ENCODE data around the gene ORMDL3. TPM values are rescaled to one million over a fixed set of nuclear protein-coding genes. Genes with fewer than 3 reads are reported as not detected.
"Not testable (repeated sequence)": the region's sequence is repeated elsewhere in the genome, so short reads cannot be mapped to it uniquely, and the experiment has no call there.

The ORMDL3 gene
- polyA plus RNA-seq, 3 donors = 9.4 to 13.5 (median 11.8) TPM

DNA sequence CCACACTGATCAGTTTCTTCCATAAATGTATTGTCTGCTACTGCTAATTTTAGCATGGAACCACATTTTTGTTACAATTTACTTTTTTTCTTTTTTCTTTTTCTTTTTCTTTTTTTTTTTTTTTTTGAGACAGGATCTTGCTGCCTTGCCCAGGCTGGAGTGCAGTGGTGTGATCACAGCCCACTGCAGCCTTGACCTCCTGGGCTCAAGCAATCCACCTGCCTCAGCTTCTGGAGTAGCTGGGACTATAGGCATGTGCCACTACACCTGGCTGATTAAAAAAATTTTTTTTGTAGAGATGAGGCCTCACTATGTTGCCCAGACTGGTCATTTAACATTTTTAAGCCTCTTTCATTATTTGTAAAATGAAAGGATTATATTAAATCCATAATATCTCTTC, 40.3 kb downstream of the ORMDL3 start:
- TF ChIP-seq, protein P1, sequence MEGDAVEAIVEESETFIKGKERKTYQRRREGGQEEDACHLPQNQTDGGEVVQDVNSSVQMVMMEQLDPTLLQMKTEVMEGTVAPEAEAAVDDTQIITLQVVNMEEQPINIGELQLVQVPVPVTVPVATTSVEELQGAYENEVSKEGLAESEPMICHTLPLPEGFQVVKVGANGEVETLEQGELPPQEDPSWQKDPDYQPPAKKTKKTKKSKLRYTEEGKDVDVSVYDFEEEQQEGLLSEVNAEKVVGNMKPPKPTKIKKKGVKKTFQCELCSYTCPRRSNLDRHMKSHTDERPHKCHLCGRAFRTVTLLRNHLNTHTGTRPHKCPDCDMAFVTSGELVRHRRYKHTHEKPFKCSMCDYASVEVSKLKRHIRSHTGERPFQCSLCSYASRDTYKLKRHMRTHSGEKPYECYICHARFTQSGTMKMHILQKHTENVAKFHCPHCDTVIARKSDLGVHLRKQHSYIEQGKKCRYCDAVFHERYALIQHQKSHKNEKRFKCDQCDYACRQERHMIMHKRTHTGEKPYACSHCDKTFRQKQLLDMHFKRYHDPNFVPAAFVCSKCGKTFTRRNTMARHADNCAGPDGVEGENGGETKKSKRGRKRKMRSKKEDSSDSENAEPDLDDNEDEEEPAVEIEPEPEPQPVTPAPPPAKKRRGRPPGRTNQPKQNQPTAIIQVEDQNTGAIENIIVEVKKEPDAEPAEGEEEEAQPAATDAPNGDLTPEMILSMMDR (IDR thresholded peaks at IDR 0.05) = no peak
- intact Hi-C loops (cut with micrococcal nuclease) = no loop called here
- peaks cover 0 to 2% of the 10 kb centered on the region in 2 donors for H3K27me3 ChIP-seq (ENCODE audit: control insufficient read depth in 2 of 2, insufficient read depth in 2 of 2, low read length in 2 of 2)
- H3K27ac Mint-ChIP-seq = no peak overlapping the region
- H3K4me3 Mint-ChIP-seq = no peak overlapping the region
- H3K36me3 Mint-ChIP-seq = no peaks in the 10 kb centered on the region
- no peaks in the 10 kb centered on the region for H3K79me2 ChIP-seq (ENCODE audit: insufficient read depth, low read length)
- no peak for DNase-seq
- no peak overlapping the region for H3K9ac ChIP-seq (ENCODE audit: insufficient read depth, low read length, poor library complexity, severe bottlenecking)
- H3K27ac ChIP-seq (ENCODE audit: low read depth in 1 of 2, low read length in 2 of 2) = no peak overlapping the region
- H3K9me3 ChIP-seq (replicated peaks in 1 of 2; ENCODE audit: control insufficient read depth in 1 of 2, insufficient read depth in 1 of 2, low read length in 2 of 2) = no peaks in the 10 kb centered on the region
- H3K27me3 Mint-ChIP-seq (ENCODE audit: low read depth in 3 of 3) = peaks cover 9 to 26% (median 12%) of the 10 kb centered on the region in 3 donors
- no peak overlapping the region for H3K4me2 ChIP-seq (replicated peaks; ENCODE audit: extremely low read depth, low read length, poor library complexity, severe bottlenecking)
- no peak overlapping the region for H3K4me3 ChIP-seq (replicated peaks in 1 of 3; ENCODE audit: low read depth in 2 of 3, low read length in 3 of 3)
- H3K9me3 Mint-ChIP-seq = peaks cover 0 to 5% (median 0%) of the 10 kb centered on the region in 7 donors
- H4K20me1 ChIP-seq (ENCODE audit: insufficient read depth, low read length) = no peaks in the 10 kb centered on the region
- no peaks in the 10 kb centered on the region for H3K36me3 ChIP-seq (replicated peaks in 1 of 2; ENCODE audit: control insufficient read depth in 1 of 2, insufficient read depth in 2 of 2, low read length in 2 of 2)
- H3K4me1 ChIP-seq (ENCODE audit: control insufficient read depth in 1 of 2, insufficient read depth in 2 of 2, low read length in 2 of 2) = peaks cover 0 to 7% of the 10 kb centered on the region in 2 donors
- H2AFZ ChIP-seq (ENCODE audit: insufficient read depth, low read depth, low read length, poor library complexity, severe bottlenecking) = no peak overlapping the region
- H3K4me1 Mint-ChIP-seq = peaks cover 3% of the 10 kb centered on the region

DNA sequence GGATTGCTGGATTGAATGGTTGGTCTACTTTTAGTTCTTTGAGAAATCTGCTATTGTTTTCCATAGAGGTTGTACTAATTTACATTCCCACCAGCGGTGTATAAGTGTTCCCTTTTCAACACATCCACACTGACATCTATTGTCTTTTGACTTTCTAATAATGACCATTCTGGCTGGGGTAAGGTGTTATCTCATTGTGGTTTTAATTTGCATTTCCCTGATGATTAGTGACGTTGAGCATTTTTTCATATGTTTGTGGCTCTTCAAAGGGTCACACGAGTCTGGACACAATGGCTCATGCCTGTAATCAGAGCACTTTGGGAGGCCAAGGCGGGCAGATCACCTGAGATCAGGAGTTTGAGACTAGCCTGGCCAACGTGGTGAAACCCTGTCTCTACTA, 41.3 kb downstream of the ORMDL3 start:
- H3K9me3 ChIP-seq (replicated peaks in 1 of 2; ENCODE audit: control insufficient read depth in 1 of 2, insufficient read depth in 1 of 2, low read length in 2 of 2) = not testable (repeated sequence)

More for the DNA sequence above, 41.3 kb downstream of the ORMDL3 start:
- H3K4me2 ChIP-seq (replicated peaks; ENCODE audit: extremely low read depth, low read length, poor library complexity, severe bottlenecking); H3K4me3 ChIP-seq (replicated peaks in 1 of 3; ENCODE audit: low read depth in 2 of 3, low read length in 3 of 3); H3K27me3 ChIP-seq (ENCODE audit: control insufficient read depth in 2 of 2, insufficient read depth in 2 of 2, low read length in 2 of 2); H4K20me1 ChIP-seq (ENCODE audit: insufficient read depth, low read length); H3K27ac ChIP-seq (ENCODE audit: low read depth in 1 of 2, low read length in 2 of 2); DNase-seq; H3K36me3 Mint-ChIP-seq; H3K79me2 ChIP-seq (ENCODE audit: insufficient read depth, low read length); H3K36me3 ChIP-seq (replicated peaks in 1 of 2; ENCODE audit: control insufficient read depth in 1 of 2, insufficient read depth in 2 of 2, low read length in 2 of 2); H3K9me3 Mint-ChIP-seq; intact Hi-C loops (cut with micrococcal nuclease); H3K4me1 ChIP-seq (ENCODE audit: control insufficient read depth in 1 of 2, insufficient read depth in 2 of 2, low read length in 2 of 2); H3K4me1 Mint-ChIP-seq; H3K27ac Mint-ChIP-seq; H3K4me3 Mint-ChIP-seq; H2AFZ ChIP-seq (ENCODE audit: insufficient read depth, low read depth, low read length, poor library complexity, severe bottlenecking); H3K9ac ChIP-seq (ENCODE audit: insufficient read depth, low read length, poor library complexity, severe bottlenecking): not testable (repeated sequence)
- WGBS (ENCODE audit: insufficient coverage) = 82% methylated on average over 2 of the region's 5 CpGs
- H3K27me3 Mint-ChIP-seq (ENCODE audit: low read depth in 3 of 3) = peaks cover 9 to 28% (median 12%) of the 10 kb centered on the region in 3 donors
